HG02678 (cell line): Measurements from ENCODE around the gene MCRIP2.
"Not testable (repeated sequence)": the region's sequence is repeated elsewhere in the genome, so short reads cannot be mapped to it uniquely, and the experiment has no call there.

Experiments used
- ATAC-seq: cut with Tn5 transposase; IDR thresholded peaks from one replicate; pipeline ENCODE4 v1.9.1; 2021; ENCODE audit warnings: mild to moderate bottlenecking, moderate library complexity; ENCODE audit not compliant: unreplicated experiment

Gene MCRIP2

GRCh38 chr16:641326-642188 lies at the start of gene MCRIP2:
Gene MCRIP2 (plus strand): TSS chr16:641828. CDS start chr16:641992, 164 bp downstream.
- ATAC-seq, result peak; percentile 59

GRCh38 chr16:591892-592517 lies 49.6 kb upstream of the MCRIP2 start:
- no peak for ATAC-seq

GRCh38 chr16:592518-593306 lies 48.9 kb upstream of the MCRIP2 start:
- no peak for ATAC-seq

GRCh38 chr16:593406-593805 lies 48.2 kb upstream of the MCRIP2 start:
- no peak for ATAC-seq

- ATAC-seq, result no peak
These were observed 47.8 kb upstream of the MCRIP2 start for GRCh38 chr16:593807-594206.

- ATAC-seq, result no peak
These were observed 46.5 kb upstream of the MCRIP2 start for GRCh38 chr16:595094-595528.

GRCh38 chr16:595942-596735 lies 45.5 kb upstream of the MCRIP2 start:
- no peak for ATAC-seq

GRCh38 chr16:596736-597060 lies 44.9 kb upstream of the MCRIP2 start:
- ATAC-seq, result no peak

GRCh38 chr16:597655-598054 lies 44.0 kb upstream of the MCRIP2 start:
- not testable (repeated sequence) for ATAC-seq

- ATAC-seq, result no peak
These were observed 42.5 kb upstream of the MCRIP2 start for GRCh38 chr16:598823-599739.

GRCh38 chr16:600781-601180 lies 40.8 kb upstream of the MCRIP2 start:
- ATAC-seq, result no peak

GRCh38 chr16:603933-604332 lies 37.7 kb upstream of the MCRIP2 start:
- ATAC-seq, result no peak

GRCh38 chr16:606656-607307 lies 34.8 kb upstream of the MCRIP2 start:
- ATAC-seq, result no peak

GRCh38 chr16:608019-608418 lies 33.6 kb upstream of the MCRIP2 start:
- no peak for ATAC-seq

GRCh38 chr16:609316-609715 lies 32.3 kb upstream of the MCRIP2 start:
- ATAC-seq, result no peak

GRCh38 chr16:609984-610383 lies 31.6 kb upstream of the MCRIP2 start:
- no peak for ATAC-seq

GRCh38 chr16:610513-611381 lies 30.9 kb upstream of the MCRIP2 start:
- ATAC-seq, result no peak

- no peak for ATAC-seq
These were observed 26.5 kb upstream of the MCRIP2 start for GRCh38 chr16:615122-615521.
